Dendritic cell treated with granulocyte-macrophage colony-stimulating factor and Interleukin-4, amounts not matched to agents 40 ng/mL and 50 ng/mL, for 4 days (primary cell): ENCODE results near the gene SEMA4B.

Source experiments
- H3K27ac Mint-ChIP-seq: one replicate; pipeline ENCODE4 v1.8.0; 2022; ENCODE audit warnings: mild to moderate bottlenecking, mixed read lengths
- H3K27me3 Mint-ChIP-seq: one replicate; pipeline ENCODE4 v1.8.0; 2022; ENCODE audit warnings: mild to moderate bottlenecking, mixed read lengths
- H3K36me3 Mint-ChIP-seq: one replicate; pipeline ENCODE4 v1.8.0; 2022; ENCODE audit warnings: low read depth, mixed read lengths
- H3K4me1 Mint-ChIP-seq: one replicate; pipeline ENCODE4 v1.8.0; 2022; ENCODE audit warnings: low read depth, mixed read lengths
- H3K4me3 Mint-ChIP-seq: one replicate; pipeline ENCODE4 v1.8.0; 2022; ENCODE audit warnings: mild to moderate bottlenecking, moderate library complexity, mixed read lengths
- H3K9me3 Mint-ChIP-seq: one replicate; pipeline ENCODE4 v1.8.0; 2022; ENCODE audit warnings: mixed read lengths
- intact Hi-C: fragments of 100-400 bp; cut with micrococcal nuclease; formaldehyde crosslinking; loops from one replicate; pipeline ENCODE4 v1.15.0; 2022

The SEMA4B gene

GRCh38 chr15:90188914-90189748, 12.0 kb upstream of the SEMA4B start:
- peak overlapping the region; percentile 26 for H3K4me3 Mint-ChIP-seq
- H3K4me1 Mint-ChIP-seq = peaks cover 70% of the 10 kb centered on the region
- no peaks in the 10 kb centered on the region for H3K9me3 Mint-ChIP-seq
- intact Hi-C loops = no loop called here
- no peaks in the 10 kb centered on the region for H3K36me3 Mint-ChIP-seq
- H3K27ac Mint-ChIP-seq = peak overlapping the region; percentile 73
- no peaks in the 10 kb centered on the region for H3K27me3 Mint-ChIP-seq

- intact Hi-C loops = no loop called here
Observed at GRCh38 chr15:90189781-90190467, 11.2 kb upstream of the SEMA4B start.

GRCh38 chr15:90190606-90191343, 10.4 kb upstream of the SEMA4B start:
- peaks cover 62% of the 10 kb centered on the region for H3K4me1 Mint-ChIP-seq
- no peaks in the 10 kb centered on the region for H3K9me3 Mint-ChIP-seq
- intact Hi-C loops = no loop called here
- H3K27ac Mint-ChIP-seq = peak overlapping the region; percentile 31
- no peaks in the 10 kb centered on the region for H3K27me3 Mint-ChIP-seq
- no peak overlapping the region for H3K4me3 Mint-ChIP-seq
- peaks cover 11% of the 10 kb centered on the region for H3K36me3 Mint-ChIP-seq

More at GRCh38 chr15:90189781-90190467, 11.2 kb upstream of the SEMA4B start:
- Mint-ChIP-seq H3K27ac (peak overlapping the region; percentile 31), H3K9me3 (no peaks in the 10 kb centered on the region), H3K4me1 (peaks cover 65% of the 10 kb centered on the region), H3K36me3 (peaks cover 3% of the 10 kb centered on the region), H3K27me3 (no peaks in the 10 kb centered on the region), H3K4me3 (no peak overlapping the region)

- Mint-ChIP-seq H3K36me3 (peaks cover 11% of the 10 kb centered on the region), H3K27ac (peak overlapping the region; percentile 31), H3K9me3 (no peaks in the 10 kb centered on the region), H3K4me1 (peaks cover 63% of the 10 kb centered on the region), H3K27me3 (no peaks in the 10 kb centered on the region), H3K4me3 (no peak overlapping the region)
- intact Hi-C loops = no loop called here
Observed at GRCh38 chr15:90191344-90191687, 9.8 kb upstream of the SEMA4B start.

GRCh38 chr15:90191794-90192509, 9.2 kb upstream of the SEMA4B start:
- intact Hi-C loops = no loop called here
- Mint-ChIP-seq H3K4me3 (peak overlapping the region; percentile 42), H3K9me3 (no peaks in the 10 kb centered on the region), H3K4me1 (peaks cover 62% of the 10 kb centered on the region), H3K36me3 (peaks cover 11% of the 10 kb centered on the region), H3K27me3 (no peaks in the 10 kb centered on the region), H3K27ac (peak overlapping the region; percentile 31)

- Mint-ChIP-seq H3K36me3 (peaks cover 11% of the 10 kb centered on the region), H3K4me3 (peak overlapping the region; percentile 56), H3K9me3 (no peaks in the 10 kb centered on the region), H3K27ac (peak overlapping the region; percentile 84), H3K27me3 (no peaks in the 10 kb centered on the region), H3K4me1 (peaks cover 54% of the 10 kb centered on the region)
- intact Hi-C loops = no loop called here
Observed at GRCh38 chr15:90192961-90193786, 8.0 kb upstream of the SEMA4B start.

GRCh38 chr15:90194655-90195054, 6.5 kb upstream of the SEMA4B start:
- intact Hi-C loops = no loop called here
- peaks cover 58% of the 10 kb centered on the region for H3K4me1 Mint-ChIP-seq
- no peaks in the 10 kb centered on the region for H3K27me3 Mint-ChIP-seq
- no peak overlapping the region for H3K4me3 Mint-ChIP-seq
- H3K36me3 Mint-ChIP-seq = peaks cover 11% of the 10 kb centered on the region
- no peaks in the 10 kb centered on the region for H3K9me3 Mint-ChIP-seq
- no peak overlapping the region for H3K27ac Mint-ChIP-seq

- intact Hi-C loops = no loop called here
- Mint-ChIP-seq H3K27ac (peak overlapping the region; percentile 84), H3K4me1 (peaks cover 64% of the 10 kb centered on the region), H3K9me3 (no peaks in the 10 kb centered on the region), H3K36me3 (peaks cover 17% of the 10 kb centered on the region), H3K27me3 (peaks cover 7% of the 10 kb centered on the region), H3K4me3 (peak overlapping the region; percentile 80)
Observed at GRCh38 chr15:90200534-90201129, 498 bp upstream of the SEMA4B start.

GRCh38 chr15:90201944-90202375, 830 bp downstream of the SEMA4B start:
- intact Hi-C loops = no loop called here
- Mint-ChIP-seq H3K27ac (peak overlapping the region; percentile 84), H3K36me3 (peaks cover 27% of the 10 kb centered on the region), H3K27me3 (peaks cover 7% of the 10 kb centered on the region), H3K9me3 (no peaks in the 10 kb centered on the region), H3K4me1 (peaks cover 71% of the 10 kb centered on the region), H3K4me3 (peak overlapping the region; percentile 80)

- Mint-ChIP-seq H3K27ac (no peak overlapping the region), H3K4me3 (no peak overlapping the region), H3K27me3 (peaks cover 7% of the 10 kb centered on the region), H3K4me1 (peaks cover 71% of the 10 kb centered on the region), H3K9me3 (no peaks in the 10 kb centered on the region), H3K36me3 (peaks cover 30% of the 10 kb centered on the region)
- intact Hi-C loops = no loop called here
Observed at GRCh38 chr15:90202929-90203328, 1.8 kb downstream of the SEMA4B start.

GRCh38 chr15:90203473-90203872, 2.3 kb downstream of the SEMA4B start:
- no peak overlapping the region for H3K27ac Mint-ChIP-seq
- intact Hi-C loops = no loop called here
- H3K4me1 Mint-ChIP-seq = peaks cover 68% of the 10 kb centered on the region
- no peaks in the 10 kb centered on the region for H3K9me3 Mint-ChIP-seq
- no peak overlapping the region for H3K4me3 Mint-ChIP-seq
- peaks cover 30% of the 10 kb centered on the region for H3K36me3 Mint-ChIP-seq
- H3K27me3 Mint-ChIP-seq = peaks cover 7% of the 10 kb centered on the region

- Mint-ChIP-seq H3K9me3 (no peaks in the 10 kb centered on the region), H3K36me3 (peaks cover 32% of the 10 kb centered on the region), H3K27ac (no peak overlapping the region), H3K27me3 (peaks cover 7% of the 10 kb centered on the region), H3K4me1 (peaks cover 65% of the 10 kb centered on the region), H3K4me3 (no peak overlapping the region)
- intact Hi-C loops = no loop called here
Observed at GRCh38 chr15:90203922-90204321, 2.8 kb downstream of the SEMA4B start.
